Liver (tissue), 9 donors: Measurements from ENCODE around the gene TFCP2. TPM values are rescaled to one million over a fixed set of nuclear protein-coding genes. Genes with fewer than 3 reads are reported as not detected.

Source experiments
- DNase-seq: peaks from one replicate; pipeline ENCODE4 v3.0.0-alpha.2; 2017; ENCODE audit warnings: low spot score
- H3K27ac ChIP-seq, 2 donors: one replicate each; pipeline ENCODE4 v1.7.0; 2013; ENCODE audit warnings: inconsistent platforms in 2 of 2, low read length in 2 of 2, control low read depth in 1 of 2, low read depth in 1 of 2, mild to moderate bottlenecking in 1 of 2
- H3K27me3 ChIP-seq, 4 donors: one replicate each; pipeline versions ENCODE4 v1.6.1 to v1.7.0; 2013; ENCODE audit warnings: low read length in 3 of 4, inconsistent platforms in 1 of 4, mild to moderate bottlenecking in 1 of 4, moderate library complexity in 1 of 4; ENCODE audit not compliant: control insufficient read depth in 4 of 4, insufficient read depth in 4 of 4
- H3K36me3 ChIP-seq, 4 donors: one replicate each; pipeline versions ENCODE4 v1.6.1 to v1.7.0; 2013; ENCODE audit warnings: low read length in 3 of 4, mild to moderate bottlenecking in 3 of 4, low read depth in 1 of 4, moderate library complexity in 1 of 4; ENCODE audit not compliant: control insufficient read depth in 4 of 4, insufficient read depth in 3 of 4
- H3K4me1 ChIP-seq, 4 donors: one replicate each; pipeline versions ENCODE4 v1.6.1 to v1.7.0; 2013; ENCODE audit warnings: low read length in 3 of 4, mild to moderate bottlenecking in 3 of 4, moderate library complexity in 1 of 4; ENCODE audit not compliant: control insufficient read depth in 4 of 4, insufficient read depth in 4 of 4
- H3K4me3 ChIP-seq, 3 donors: one replicate each; pipeline versions ENCODE4 v1.6.1 to v1.7.0; 2013; ENCODE audit warnings: low read length in 3 of 3, control low read depth in 1 of 3, low read depth in 1 of 3, mild to moderate bottlenecking in 1 of 3
- H3K9ac ChIP-seq, 2 donors: one replicate each; pipeline ENCODE4 v1.7.0; 2013; ENCODE audit warnings: low read length in 2 of 2, mild to moderate bottlenecking in 2 of 2, moderate library complexity in 2 of 2, control low read depth in 1 of 2, low read depth in 1 of 2
- H3K9me3 ChIP-seq, 4 donors: one replicate each; pipeline versions ENCODE4 v1.6.1 to v1.7.0; 2013; ENCODE audit warnings: low read length in 3 of 4; ENCODE audit not compliant: control insufficient read depth in 4 of 4
- EGR1 ChIP-seq, 2 donors: IDR thresholded peaks; 2 replicates each; pipeline ENCODE4 v1.6.1; 2016 to 2018; ENCODE audit warnings: antibody characterized with exemption in 2 of 2, low read depth in 2 of 2
- FOXA1 ChIP-seq: IDR thresholded peaks from 2 replicates; pipeline ENCODE4 v1.6.1; 2016; ENCODE audit warnings: antibody characterized with exemption
- FOXA2 ChIP-seq: IDR thresholded peaks from 2 replicates; pipeline ENCODE4 v1.6.1; 2016; ENCODE audit warnings: antibody characterized with exemption
- HNF4A ChIP-seq, 2 donors: conservative IDR thresholded peaks; 2 replicates each; pipeline ENCODE4 v1.6.1; 2016; ENCODE audit warnings: antibody characterized with exemption in 2 of 2, mild to moderate bottlenecking in 2 of 2
- JUND ChIP-seq, 2 donors: IDR thresholded peaks; 2 replicates each; pipeline ENCODE4 v1.6.1; 2016; ENCODE audit warnings: antibody characterized with exemption in 2 of 2
- NR2F2 ChIP-seq: IDR thresholded peaks from 2 replicates; pipeline ENCODE4 v1.6.1; 2016; ENCODE audit warnings: antibody characterized with exemption
- RXRA ChIP-seq, 2 donors: IDR thresholded peaks; 2 replicates each; pipeline ENCODE4 v1.6.1; 2017 to 2018; ENCODE audit warnings: antibody characterized with exemption in 2 of 2, mild to moderate bottlenecking in 1 of 2
- SP1 ChIP-seq: IDR thresholded peaks from 2 replicates; pipeline ENCODE4 v1.6.1; 2018; ENCODE audit warnings: antibody characterized with exemption, mild to moderate bottlenecking
- TAF1 ChIP-seq: conservative IDR thresholded peaks from 2 replicates; pipeline ENCODE4 v1.6.1; 2016; ENCODE audit warnings: antibody characterized with exemption, mild to moderate bottlenecking
- WGBS: extraction: QIAGEN DNeasy Blood & Tissue Kit; methylation state at CpG from one replicate; pipeline ENCODE4 v1.1.7; 2013; 5-methylcytosine and 5-hydroxymethylcytosine counted together
- polyA plus RNA-seq, 2 donors: library from polyadenylated mRNA; stranded (reverse) in 1 of 2; unstranded in 1 of 2; fragments of 200-250 nt in 1 of 2; fragments of >200 nt in 1 of 2; fragmentation: Nextera tagmentation in 1 of 2; extraction: Ambion mirVana in 1 of 2; gene quantifications; one replicate each; pipeline versions ENCODE4 v1.2.1 to v1.2.3, GENCODE V29; 2013 to 2015
- total RNA-seq, 2 donors: library from RNA; depleted of rRNA; stranded (reverse); fragments of >200 nt; gene quantifications; one replicate each; pipeline ENCODE4 v1.2.3, GENCODE V29; 2014
- TF ChIP-seq, protein P1 (sequence below): IDR thresholded peaks from 2 replicates; pipeline ENCODE4 v1.6.1; 2016; ENCODE audit warnings: antibody characterized with exemption
- TF ChIP-seq, protein P2 (sequence below): fragments of 150-350 bp; IDR thresholded peaks from 2 replicates; pipeline ENCODE4 v1.5.1; 2017; ENCODE audit warnings: improper control_type of control experiment, low read depth, low read length; ENCODE audit not compliant: missing input control
- TF ChIP-seq, protein P3 (sequence below): IDR thresholded peaks from 2 replicates; pipeline ENCODE4 v1.6.1; 2016; ENCODE audit warnings: antibody characterized with exemption
- TF ChIP-seq, protein P4 (sequence below): IDR thresholded peaks from 2 replicates; pipeline ENCODE4 v1.6.1; 2016; ENCODE audit warnings: antibody characterized with exemption
- donor health status: healthy.
- donor health status: healthy.
- donor health status: healthy.
- donor health status: healthy.
- donor health status: healthy.

TFCP2 gene
- total and polyA plus RNA-seq, 4 donors: 1.6 to 8.6 (median 5.1) TPM

DNA sequence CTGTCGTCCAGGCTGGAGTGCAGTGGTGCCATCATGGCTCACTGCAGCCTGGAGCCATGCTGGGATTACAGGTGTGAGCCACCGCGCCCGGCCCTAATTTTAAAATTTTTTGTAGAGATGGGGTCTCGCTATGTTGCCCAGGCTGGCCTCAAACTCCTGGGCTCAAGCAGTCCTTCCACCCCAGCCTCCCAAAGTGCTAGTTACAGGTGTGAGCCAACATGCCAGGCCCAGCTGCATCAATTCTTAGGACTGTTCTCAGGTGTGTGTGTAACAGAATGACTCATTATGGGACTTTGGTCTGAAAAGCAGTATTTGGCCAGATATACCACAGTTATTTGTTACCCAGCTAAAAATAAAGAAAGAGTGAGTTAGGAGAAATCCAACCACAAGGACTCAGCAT, 107.4 kb downstream of the TFCP2 start:
- Histone ChIP-seq H3K36me3 (peaks cover 6 to 49% (median 28%) of the 10 kb centered on the region in 4 donors), H3K27me3 (no peaks in the 10 kb centered on the region), H3K9ac (no peak overlapping the region), H3K27ac (peak overlapping the region in 1 of 2 donors; percentile 9), H3K4me1 (peaks cover 0 to 8% (median 0%) of the 10 kb centered on the region in 4 donors), H3K4me3 (no peak overlapping the region), H3K9me3 (no peaks in the 10 kb centered on the region)
- WGBS: 98% methylated on average over 5 of the region's 5 CpGs
- DNase-seq: no peak
- peak; percentile 18 for TF ChIP-seq SP1
- TF ChIP-seq JUND (IDR thresholded peaks at IDR 0.05): peak; percentile 53 to 92
- TF ChIP-seq, protein P1, sequence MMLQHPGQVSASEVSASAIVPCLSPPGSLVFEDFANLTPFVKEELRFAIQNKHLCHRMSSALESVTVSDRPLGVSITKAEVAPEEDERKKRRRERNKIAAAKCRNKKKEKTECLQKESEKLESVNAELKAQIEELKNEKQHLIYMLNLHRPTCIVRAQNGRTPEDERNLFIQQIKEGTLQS: peak; percentile 35
- TF ChIP-seq HNF4A (conservative IDR thresholded peaks at IDR 0.05): peak; percentile 43 to 67
- no peak for TF ChIP-seq EGR1 (IDR thresholded peaks at IDR 0.05; ENCODE audit: low read depth in 2 of 2)
- TF ChIP-seq, protein P2, sequence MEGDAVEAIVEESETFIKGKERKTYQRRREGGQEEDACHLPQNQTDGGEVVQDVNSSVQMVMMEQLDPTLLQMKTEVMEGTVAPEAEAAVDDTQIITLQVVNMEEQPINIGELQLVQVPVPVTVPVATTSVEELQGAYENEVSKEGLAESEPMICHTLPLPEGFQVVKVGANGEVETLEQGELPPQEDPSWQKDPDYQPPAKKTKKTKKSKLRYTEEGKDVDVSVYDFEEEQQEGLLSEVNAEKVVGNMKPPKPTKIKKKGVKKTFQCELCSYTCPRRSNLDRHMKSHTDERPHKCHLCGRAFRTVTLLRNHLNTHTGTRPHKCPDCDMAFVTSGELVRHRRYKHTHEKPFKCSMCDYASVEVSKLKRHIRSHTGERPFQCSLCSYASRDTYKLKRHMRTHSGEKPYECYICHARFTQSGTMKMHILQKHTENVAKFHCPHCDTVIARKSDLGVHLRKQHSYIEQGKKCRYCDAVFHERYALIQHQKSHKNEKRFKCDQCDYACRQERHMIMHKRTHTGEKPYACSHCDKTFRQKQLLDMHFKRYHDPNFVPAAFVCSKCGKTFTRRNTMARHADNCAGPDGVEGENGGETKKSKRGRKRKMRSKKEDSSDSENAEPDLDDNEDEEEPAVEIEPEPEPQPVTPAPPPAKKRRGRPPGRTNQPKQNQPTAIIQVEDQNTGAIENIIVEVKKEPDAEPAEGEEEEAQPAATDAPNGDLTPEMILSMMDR: no peak

DNA sequence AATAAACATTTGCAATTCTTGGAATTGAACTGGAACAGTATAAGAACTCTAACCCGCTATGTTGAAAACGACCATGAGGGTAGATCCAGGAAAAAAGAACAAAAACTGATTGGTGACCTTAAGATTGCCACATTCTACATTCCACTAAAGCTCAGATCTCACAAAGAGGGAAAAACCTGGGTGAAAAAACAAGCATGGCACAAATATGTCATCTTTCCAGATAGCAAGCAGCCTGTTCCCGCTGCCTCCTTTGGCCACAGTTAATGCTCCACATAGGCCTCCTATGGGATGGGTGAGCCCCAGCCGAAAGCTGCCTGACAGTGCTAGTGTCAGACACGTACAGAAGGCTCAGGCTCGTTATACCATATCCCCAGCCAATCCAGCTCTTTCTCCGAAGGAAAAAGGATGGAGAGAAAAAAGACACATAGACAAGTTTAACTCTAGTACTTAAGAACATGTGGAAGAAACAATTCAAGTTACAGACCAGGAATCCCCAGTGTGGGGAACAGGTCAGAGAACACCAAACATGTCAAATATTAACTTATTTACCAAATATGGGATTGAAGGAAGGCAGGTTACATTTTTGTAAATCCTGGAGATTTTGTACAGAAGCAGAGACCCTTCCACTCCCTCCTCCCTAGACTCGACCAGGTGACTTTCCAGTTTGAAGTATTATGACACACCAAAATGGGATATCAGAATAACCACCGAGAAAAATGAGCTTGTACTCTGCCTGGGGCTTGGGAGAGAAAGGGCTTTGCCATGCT, 110.1 kb downstream of the TFCP2 start:
- H3K4me3 ChIP-seq: no peak overlapping the region
- no peak for DNase-seq
- TF ChIP-seq, protein P3, sequence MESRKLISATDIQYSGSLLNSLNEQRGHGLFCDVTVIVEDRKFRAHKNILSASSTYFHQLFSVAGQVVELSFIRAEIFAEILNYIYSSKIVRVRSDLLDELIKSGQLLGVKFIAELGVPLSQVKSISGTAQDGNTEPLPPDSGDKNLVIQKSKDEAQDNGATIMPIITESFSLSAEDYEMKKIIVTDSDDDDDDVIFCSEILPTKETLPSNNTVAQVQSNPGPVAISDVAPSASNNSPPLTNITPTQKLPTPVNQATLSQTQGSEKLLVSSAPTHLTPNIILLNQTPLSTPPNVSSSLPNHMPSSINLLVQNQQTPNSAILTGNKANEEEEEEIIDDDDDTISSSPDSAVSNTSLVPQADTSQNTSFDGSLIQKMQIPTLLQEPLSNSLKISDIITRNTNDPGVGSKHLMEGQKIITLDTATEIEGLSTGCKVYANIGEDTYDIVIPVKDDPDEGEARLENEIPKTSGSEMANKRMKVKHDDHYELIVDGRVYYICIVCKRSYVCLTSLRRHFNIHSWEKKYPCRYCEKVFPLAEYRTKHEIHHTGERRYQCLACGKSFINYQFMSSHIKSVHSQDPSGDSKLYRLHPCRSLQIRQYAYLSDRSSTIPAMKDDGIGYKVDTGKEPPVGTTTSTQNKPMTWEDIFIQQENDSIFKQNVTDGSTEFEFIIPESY: no peak
- TF ChIP-seq, protein P4, sequence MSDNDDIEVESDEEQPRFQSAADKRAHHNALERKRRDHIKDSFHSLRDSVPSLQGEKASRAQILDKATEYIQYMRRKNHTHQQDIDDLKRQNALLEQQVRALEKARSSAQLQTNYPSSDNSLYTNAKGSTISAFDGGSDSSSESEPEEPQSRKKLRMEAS: no peak
- no peak overlapping the region for H3K27ac ChIP-seq
- peaks cover 6 to 68% (median 49%) of the 10 kb centered on the region in 4 donors for H3K36me3 ChIP-seq
- H3K9me3 ChIP-seq: no peaks in the 10 kb centered on the region
- 81% methylated on average over 9 of the region's 9 CpGs for WGBS
- peaks cover 0 to 3% (median 0%) of the 10 kb centered on the region in 4 donors for H3K4me1 ChIP-seq
- no peak overlapping the region for H3K9ac ChIP-seq
- H3K27me3 ChIP-seq: no peaks in the 10 kb centered on the region

DNA sequence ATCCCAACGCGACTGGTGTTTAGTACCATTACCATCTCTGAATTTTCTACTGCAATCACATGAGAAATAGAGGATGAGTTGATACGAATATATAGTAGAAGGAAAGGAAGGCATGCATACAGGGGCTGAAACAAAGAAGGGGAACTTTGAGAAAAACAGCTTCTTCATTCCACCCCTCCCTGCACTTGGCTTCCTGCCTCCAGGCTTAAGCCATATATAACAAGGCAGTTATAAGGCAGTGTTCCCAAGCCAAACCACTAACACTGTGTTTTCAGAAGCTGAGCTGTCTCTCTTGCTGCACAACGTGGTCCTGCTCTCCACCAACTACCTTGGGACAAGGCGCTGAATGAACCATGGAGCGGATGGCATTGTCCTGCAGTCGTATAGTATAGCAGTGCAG, 113.8 kb downstream of the TFCP2 start:
- Histone ChIP-seq H3K4me1 (peaks cover 0 to 3% (median 0%) of the 10 kb centered on the region in 4 donors), H3K9ac (no peak overlapping the region), H3K27me3 (no peaks in the 10 kb centered on the region), H3K27ac (no peak overlapping the region), H3K9me3 (no peaks in the 10 kb centered on the region), H3K36me3 (peaks cover 8 to 80% (median 50%) of the 10 kb centered on the region in 4 donors), H3K4me3 (no peak overlapping the region)
- 90% methylated on average over 7 of the region's 7 CpGs for WGBS
- TF ChIP-seq EGR1 (IDR thresholded peaks at IDR 0.05; ENCODE audit: low read depth in 2 of 2): no peak
- TF ChIP-seq, protein P4: no peak
- TF ChIP-seq NR2F2: no peak
- TF ChIP-seq, protein P1: no peak
- no peak for TF ChIP-seq SP1
- TF ChIP-seq FOXA2: no peak
- no peak for TF ChIP-seq TAF1
- no peak for TF ChIP-seq RXRA (IDR thresholded peaks at IDR 0.05)
- no peak for TF ChIP-seq FOXA1
- TF ChIP-seq JUND (IDR thresholded peaks at IDR 0.05): no peak
- TF ChIP-seq, protein P3: no peak
- no peak for DNase-seq
